Prostate gland (tissue), 2 donors: ENCODE measurements around the gene OSBPL3.

ENCODE experiments used
- CTCF ChIP-seq, 4 experiments: fragments of 200-600 bp in 2 of 4; fragments of 450-650 bp in 2 of 4; sonication (generic) in 2 of 4; IDR thresholded peaks; 1 replicate in 3 of 4; 2 replicates in 1 of 4; pipeline ENCODE4 v1.5.1; 2016 to 2019; ENCODE audit warnings: antibody characterized with exemption in 4 of 4, mild to moderate bottlenecking in 2 of 4, moderate library complexity in 2 of 4
- POLR2A ChIP-seq: fragments of 450-650 bp; IDR thresholded peaks from one replicate; pipeline ENCODE4 v1.6.1; 2016; ENCODE audit warnings: antibody characterized with exemption, mild to moderate bottlenecking

- TF ChIP-seq POLR2A: no peak
- TF ChIP-seq CTCF (IDR thresholded peaks at IDR 0.05): no peak
Observed at GRCh38 chr7:24951441-24951980, 28.5 kb downstream of the OSBPL3 start.
